Cardiac muscle cell (in vitro differentiated cells and primary cell): ENCODE results near the gene PRELID3B. TPM values are rescaled to one million over a fixed set of nuclear protein-coding genes. Genes with fewer than 3 reads are reported as not detected.

Source experiments
- DNase-seq, 2 donors: peaks; one replicate each; pipeline versions ENCODE4 v3.0.0 to v3.0.0-alpha.2; 2010 to 2017; ENCODE audit warnings: low read depth in 1 of 2, low spot score in 1 of 2
- H3K27ac ChIP-seq: fragments of 200-600 bp; sonication (generic); 2 replicates; pipeline ENCODE4 v1.5.1; 2016
- H3K27me3 ChIP-seq: fragments of 200-600 bp; sonication (generic); 2 replicates; pipeline ENCODE4 v1.6.0; 2016; ENCODE audit warnings: control low read depth
- H3K36me3 ChIP-seq: fragments of 200-600 bp; sonication (generic); 2 replicates; pipeline ENCODE4 v1.5.1; 2016; ENCODE audit warnings: control low read depth
- H3K4me1 ChIP-seq: fragments of 200-600 bp; sonication (generic); 2 replicates; pipeline ENCODE4 v1.8.1; 2017; ENCODE audit warnings: low read depth, mild to moderate bottlenecking, mixed run types
- H3K4me3 ChIP-seq: fragments of 200-600 bp; sonication (generic); 2 replicates; pipeline ENCODE4 v1.5.1; 2016; ENCODE audit warnings: mild to moderate bottlenecking
- H3K9me3 ChIP-seq: fragments of 200-600 bp; sonication (generic); 2 replicates; pipeline ENCODE4 v1.5.1; 2017; ENCODE audit warnings: low read depth, mild to moderate bottlenecking, control low read depth
- CTCF ChIP-seq: IDR thresholded peaks from 2 replicates; pipeline ENCODE4 v1.5.1; 2012; ENCODE audit warnings: low read depth, mild to moderate bottlenecking, low read length
- polyA plus RNA-seq: library from polyadenylated mRNA; unstranded; fragments of >200 nt; fragmentation: Nextera tagmentation; extraction: Ambion mirVana; gene quantifications from 2 replicates; pipeline ENCODE4 v1.2.1, GENCODE V29; 2016
- total RNA-seq: library from RNA; depleted of rRNA; stranded (reverse); fragments of >200 nt; gene quantifications from 2 replicates; pipeline ENCODE4 v1.2.3, GENCODE V29; 2016

PRELID3B gene
- total and polyA plus RNA-seq, 2 experiments from 2014 or later = 30.0 to 40.9 TPM

DNA sequence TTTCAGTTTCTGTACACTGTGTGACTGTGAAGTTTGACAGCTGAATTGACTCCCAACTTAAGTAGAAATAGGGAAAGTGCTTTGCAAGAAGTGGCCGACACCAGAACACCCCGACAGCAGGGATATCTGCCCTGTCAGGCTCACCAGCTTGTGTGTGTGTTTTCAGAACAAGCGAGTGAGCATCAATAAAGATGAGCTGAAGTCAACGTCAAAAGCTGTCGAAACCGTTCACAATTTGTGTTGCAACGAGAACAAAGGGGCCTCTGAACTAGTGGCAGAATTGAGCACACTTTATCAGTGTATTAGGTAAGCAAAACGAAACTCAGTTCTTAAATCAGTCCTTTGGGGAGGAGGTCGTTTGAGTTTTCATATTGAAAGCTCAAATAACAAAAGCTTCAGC is 50.9 kb downstream of the PRELID3B start:
- no peak overlapping the region for H3K4me3 ChIP-seq
- no peaks in the 10 kb centered on the region for H3K27me3 ChIP-seq
- peak in 1 of 2 donors; percentile 33 for DNase-seq
- H3K9me3 ChIP-seq = no peaks in the 10 kb centered on the region
- no peak for TF ChIP-seq CTCF
- H3K4me1 ChIP-seq = no peaks in the 10 kb centered on the region
- H3K36me3 ChIP-seq = peaks cover 85% of the 10 kb centered on the region
- H3K27ac ChIP-seq = no peak overlapping the region

GRCh38 chr20:58990651-58991445 is 51.7 kb downstream of the PRELID3B start:
- no peak overlapping the region for H3K4me3 ChIP-seq
- no peaks in the 10 kb centered on the region for H3K4me1 ChIP-seq
- no peak for TF ChIP-seq CTCF
- H3K36me3 ChIP-seq = peaks cover 84% of the 10 kb centered on the region
- H3K9me3 ChIP-seq = no peaks in the 10 kb centered on the region
- H3K27me3 ChIP-seq = no peaks in the 10 kb centered on the region
- DNase-seq = no peak
- H3K27ac ChIP-seq = no peak overlapping the region

GRCh38 chr20:58989196-58989595 is 53.4 kb downstream of the PRELID3B start:
- H3K27ac ChIP-seq = no peak overlapping the region
- H3K36me3 ChIP-seq = peaks cover 74% of the 10 kb centered on the region
- no peaks in the 10 kb centered on the region for H3K4me1 ChIP-seq
- DNase-seq = no peak
- no peak for TF ChIP-seq CTCF
- no peaks in the 10 kb centered on the region for H3K9me3 ChIP-seq
- H3K27me3 ChIP-seq = no peaks in the 10 kb centered on the region
- no peak overlapping the region for H3K4me3 ChIP-seq

DNA sequence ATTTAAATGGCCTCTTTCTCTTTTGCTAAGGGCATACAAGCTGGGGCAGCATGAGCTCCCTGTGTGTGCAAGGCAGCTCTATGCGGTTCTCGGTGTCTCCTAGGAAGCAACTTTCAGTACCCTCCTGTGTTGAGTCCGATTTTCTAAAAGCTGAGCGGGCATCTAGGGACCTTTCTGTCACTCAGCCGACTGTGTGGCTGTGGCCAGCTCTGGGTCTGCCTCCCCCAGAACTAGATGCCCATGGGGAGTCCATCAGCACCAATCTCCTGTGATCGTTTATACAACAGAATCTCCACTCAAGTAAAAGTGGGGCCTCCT is 54.1 kb downstream of the PRELID3B start:
- H3K4me1 ChIP-seq = no peaks in the 10 kb centered on the region
- H3K4me3 ChIP-seq = no peak overlapping the region
- no peak for TF ChIP-seq CTCF
- H3K36me3 ChIP-seq = peaks cover 68% of the 10 kb centered on the region
- no peaks in the 10 kb centered on the region for H3K9me3 ChIP-seq
- no peaks in the 10 kb centered on the region for H3K27me3 ChIP-seq
- no peak overlapping the region for H3K27ac ChIP-seq
- DNase-seq = no peak

- Histone ChIP-seq H3K4me1 (no peaks in the 10 kb centered on the region), H3K27me3 (no peaks in the 10 kb centered on the region), H3K9me3 (no peaks in the 10 kb centered on the region), H3K36me3 (peaks cover 63% of the 10 kb centered on the region), H3K4me3 (no peak overlapping the region), H3K27ac (no peak overlapping the region)
- DNase-seq = no peak
- TF ChIP-seq CTCF = no peak
Observed at GRCh38 chr20:58987790-58988564, 54.6 kb downstream of the PRELID3B start.
